HK-2 (cell line): ENCODE measurements around the gene VPS45.
A peak's percentile ranks its signal among the peaks of the same experiment; 100 is the strongest.
"Not testable (repeated sequence)": the region's sequence is repeated elsewhere in the genome, so short reads cannot be mapped to it uniquely, and the experiment has no call there.

ENCODE experiments used
- DNase-seq: peaks from one replicate; pipeline ENCODE4 v3.0.0-alpha.2; 2018; ENCODE audit not compliant: unreplicated experiment

The VPS45 gene, protein sequence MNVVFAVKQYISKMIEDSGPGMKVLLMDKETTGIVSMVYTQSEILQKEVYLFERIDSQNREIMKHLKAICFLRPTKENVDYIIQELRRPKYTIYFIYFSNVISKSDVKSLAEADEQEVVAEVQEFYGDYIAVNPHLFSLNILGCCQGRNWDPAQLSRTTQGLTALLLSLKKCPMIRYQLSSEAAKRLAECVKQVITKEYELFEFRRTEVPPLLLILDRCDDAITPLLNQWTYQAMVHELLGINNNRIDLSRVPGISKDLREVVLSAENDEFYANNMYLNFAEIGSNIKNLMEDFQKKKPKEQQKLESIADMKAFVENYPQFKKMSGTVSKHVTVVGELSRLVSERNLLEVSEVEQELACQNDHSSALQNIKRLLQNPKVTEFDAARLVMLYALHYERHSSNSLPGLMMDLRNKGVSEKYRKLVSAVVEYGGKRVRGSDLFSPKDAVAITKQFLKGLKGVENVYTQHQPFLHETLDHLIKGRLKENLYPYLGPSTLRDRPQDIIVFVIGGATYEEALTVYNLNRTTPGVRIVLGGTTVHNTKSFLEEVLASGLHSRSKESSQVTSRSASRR

DNA sequence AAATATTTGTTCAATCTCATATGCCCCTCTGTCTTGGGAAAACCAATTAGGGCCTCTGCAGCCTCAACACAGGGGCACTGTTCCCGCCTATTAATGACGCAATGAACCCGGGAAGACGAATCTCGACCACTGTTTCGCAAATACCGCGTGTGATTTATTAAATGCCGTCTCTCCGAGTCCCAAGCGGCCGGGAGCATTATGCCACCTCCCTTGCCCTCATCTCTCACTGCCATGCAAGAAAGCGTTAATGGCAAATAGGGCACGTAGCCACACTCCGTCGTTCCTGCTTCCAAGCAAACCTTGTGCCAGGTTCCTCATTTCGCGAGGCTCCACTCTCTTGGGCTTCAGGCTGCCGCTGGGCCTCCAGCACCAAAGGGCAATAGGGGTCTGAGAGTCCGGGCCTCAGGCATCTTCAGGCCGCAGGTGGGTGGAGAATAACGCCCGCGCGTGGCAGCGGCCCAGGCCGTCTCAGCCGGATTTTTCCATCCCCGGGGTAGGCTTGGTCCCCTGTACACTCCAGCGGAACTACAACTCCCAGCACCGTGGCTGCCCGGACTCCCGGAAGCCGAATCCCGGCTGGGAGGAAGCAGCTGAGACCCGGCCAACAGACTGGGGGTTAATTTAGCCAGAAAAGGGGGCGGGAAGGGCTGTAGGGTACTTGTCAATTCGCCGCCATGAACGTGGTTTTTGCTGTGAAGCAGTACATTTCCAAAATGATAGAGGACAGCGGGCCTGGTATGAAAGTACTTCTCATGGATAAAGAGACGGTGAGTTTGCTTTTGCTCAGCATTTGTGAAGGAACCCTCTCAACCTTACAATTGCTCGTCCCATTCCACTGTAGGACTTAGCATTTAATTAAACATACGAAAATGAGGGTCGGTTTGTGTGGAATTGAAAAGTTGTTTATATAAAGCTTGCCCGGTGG, at the start of gene VPS45:
TSS of gene VPS45 (plus strand) at position 593 of the 925 bp plus-strand sequence. CDS start at position 675, 82 bp downstream.
- DNase-seq = peak; percentile 90

DNA sequence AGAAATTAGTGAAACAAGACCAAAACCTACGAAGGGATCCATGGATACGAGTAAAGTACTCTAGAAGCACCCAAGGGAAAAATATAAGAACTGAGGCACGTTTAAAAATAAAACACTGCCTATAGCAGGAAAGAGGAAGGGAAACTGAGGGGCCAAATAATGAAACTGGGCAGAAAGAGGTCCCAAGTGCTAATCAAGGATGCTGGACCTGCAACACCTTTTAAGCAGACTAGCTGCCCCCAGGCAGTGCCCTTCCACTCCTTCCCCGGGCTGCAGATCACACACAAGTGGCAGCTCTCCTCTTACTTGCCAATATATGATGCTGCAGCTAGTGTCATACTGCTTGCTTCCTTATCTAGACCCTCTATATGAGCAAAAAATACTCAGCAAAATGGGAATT, 49.4 kb upstream of the VPS45 start:
- DNase-seq = no peak

DNA sequence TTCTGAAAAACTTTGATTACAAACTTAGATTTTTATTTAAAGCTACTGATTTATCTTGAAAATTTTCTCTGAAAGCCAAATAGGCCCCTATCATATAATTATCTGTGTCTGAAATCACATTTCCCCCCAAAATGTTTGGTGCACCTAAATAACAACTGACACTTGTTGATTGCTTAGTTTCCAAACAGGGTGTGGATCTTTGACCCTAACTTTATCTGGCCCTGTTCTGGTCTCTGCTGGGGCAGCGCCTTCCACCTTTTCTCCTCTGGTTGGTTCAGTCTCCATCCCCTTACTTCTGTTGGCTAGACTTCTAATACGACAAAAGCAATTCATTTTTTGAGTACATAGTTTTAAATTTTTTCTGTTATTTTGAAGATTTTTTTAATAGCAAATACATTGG, 46.9 kb upstream of the VPS45 start:
- DNase-seq = no peak

DNA sequence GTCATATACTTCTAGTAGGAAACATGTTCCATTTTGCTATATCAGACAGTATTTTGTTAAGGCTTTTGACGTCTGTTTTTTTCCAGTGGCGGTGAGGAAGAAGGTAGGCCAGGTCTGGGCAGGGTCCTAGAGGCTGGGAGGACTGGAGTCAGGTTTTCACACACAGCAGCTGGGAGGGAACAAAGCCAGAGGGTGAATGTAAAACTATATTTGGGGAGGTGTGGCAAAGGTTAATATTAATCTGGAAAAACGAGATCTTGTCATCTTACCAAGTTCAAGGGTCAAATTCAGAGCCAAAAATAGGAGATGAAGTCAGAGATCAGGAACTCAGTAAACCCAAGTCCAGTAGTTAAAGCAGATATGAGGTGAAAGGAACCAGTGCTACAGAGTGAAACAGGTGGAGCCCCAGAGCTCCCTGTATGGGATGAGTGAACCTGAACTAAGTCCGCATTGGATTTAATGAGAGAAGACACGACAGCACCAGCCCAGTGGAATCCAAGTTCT, 46.3 kb upstream of the VPS45 start:
- no peak for DNase-seq

DNA sequence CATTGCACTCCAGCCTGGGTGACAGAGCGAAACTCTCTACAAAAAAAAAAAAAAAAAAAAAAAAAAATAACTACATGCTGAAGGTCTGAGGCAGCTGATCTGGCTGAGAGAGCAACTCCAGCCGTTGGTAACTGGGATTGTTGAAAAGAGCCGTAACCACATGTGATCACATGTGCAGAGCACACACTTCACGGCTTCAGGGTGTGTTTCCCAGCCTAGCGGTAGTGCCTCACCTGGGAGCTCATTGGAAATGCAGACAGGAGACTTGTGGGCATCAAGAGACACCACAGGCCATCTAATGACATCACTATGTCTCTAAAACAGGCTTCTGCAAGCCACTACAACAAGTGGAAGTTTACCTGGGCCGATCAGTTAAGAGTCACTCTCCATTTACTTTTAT, 45.2 kb upstream of the VPS45 start:
- no peak for DNase-seq

DNA sequence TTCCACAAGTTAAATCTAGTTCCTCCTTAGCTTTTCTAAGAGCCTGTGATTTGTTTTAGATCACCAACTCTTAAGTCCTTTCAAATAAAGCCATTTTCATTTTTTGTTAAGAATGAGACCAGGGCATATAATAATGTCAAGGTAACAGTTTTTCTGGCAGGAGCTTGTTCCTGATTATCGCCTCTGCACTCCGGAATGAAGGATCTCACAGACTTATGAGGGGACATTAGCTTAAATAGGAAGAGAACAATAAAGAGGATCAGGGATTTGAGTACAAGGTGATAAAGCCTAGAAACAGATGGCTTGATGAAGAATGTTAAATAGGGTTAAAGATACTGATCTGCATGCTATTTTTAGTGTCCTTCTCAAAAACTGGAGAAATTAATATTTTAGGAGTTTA, 43.4 kb upstream of the VPS45 start:
- no peak for DNase-seq

DNA sequence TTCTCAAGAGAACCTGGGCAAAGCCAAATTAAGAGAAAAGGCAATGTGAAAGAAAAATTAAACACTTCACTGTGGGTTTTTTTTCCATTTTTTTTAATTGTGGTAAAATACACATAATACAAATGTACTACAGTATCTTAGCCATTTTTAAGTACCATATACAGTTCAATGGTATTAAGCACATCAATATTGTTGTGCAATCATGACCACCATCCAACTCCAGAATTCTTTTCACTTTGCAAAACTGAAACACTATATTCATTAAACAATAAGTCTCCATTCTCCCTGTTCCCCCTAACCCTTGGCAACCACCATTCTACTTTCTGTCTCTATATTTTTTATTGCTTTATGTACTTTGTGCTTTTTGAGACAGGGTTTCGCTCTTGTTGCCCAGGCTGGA, 39.3 kb upstream of the VPS45 start:
- no peak for DNase-seq

DNA sequence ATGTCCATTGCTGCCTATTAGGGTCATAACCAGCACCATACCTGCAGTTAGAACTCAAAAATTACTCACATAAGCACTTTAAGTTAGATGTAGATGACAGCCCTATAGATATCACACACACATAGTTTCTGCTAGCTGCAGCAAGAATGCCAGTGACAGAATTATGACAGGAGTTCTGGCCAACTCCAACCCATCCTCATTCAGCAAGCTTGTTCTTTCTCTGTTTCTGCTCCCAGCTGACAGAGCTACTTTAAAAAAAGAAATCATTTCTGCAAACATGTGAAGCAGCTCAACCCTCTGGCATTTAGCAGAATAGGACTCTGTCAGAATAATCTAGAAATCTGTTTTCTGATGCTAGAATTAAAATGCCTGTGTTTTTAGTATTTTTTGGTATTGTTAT, 33.2 kb upstream of the VPS45 start:
- DNase-seq = no peak

DNA sequence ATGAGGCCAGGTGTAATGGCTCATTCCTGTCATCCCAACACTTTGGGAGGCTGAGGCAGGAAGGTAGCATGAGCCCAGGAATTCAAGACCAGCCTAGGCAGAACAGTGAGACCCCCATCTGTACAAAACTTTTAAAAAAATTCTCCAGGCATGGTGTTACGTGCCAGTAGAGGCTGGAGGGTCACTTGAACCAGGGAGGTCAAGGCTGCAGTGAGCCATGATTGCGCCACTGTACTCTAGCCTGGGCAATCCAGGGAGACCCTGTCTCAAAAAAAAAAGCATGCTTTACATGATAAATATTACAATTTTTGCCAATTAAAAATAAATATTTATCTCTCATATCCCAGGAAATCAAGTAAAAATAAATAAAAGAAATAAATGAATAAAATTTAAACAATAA, 17.6 kb upstream of the VPS45 start:
- no peak for DNase-seq

DNA sequence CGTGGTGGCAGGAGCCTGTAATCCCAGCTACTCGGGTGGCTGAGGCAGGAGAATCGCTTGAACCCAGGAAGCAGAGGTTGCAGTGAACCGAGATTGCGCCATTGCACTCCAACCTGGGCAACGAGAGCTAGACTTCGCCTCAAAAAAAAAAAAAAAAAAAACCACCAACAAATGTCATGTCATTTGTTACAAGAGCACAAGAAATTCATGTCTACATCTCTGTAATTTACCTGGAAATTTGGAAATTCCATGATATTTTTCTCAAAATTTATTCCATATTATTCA, 16.5 kb upstream of the VPS45 start:
- DNase-seq = no peak

DNA sequence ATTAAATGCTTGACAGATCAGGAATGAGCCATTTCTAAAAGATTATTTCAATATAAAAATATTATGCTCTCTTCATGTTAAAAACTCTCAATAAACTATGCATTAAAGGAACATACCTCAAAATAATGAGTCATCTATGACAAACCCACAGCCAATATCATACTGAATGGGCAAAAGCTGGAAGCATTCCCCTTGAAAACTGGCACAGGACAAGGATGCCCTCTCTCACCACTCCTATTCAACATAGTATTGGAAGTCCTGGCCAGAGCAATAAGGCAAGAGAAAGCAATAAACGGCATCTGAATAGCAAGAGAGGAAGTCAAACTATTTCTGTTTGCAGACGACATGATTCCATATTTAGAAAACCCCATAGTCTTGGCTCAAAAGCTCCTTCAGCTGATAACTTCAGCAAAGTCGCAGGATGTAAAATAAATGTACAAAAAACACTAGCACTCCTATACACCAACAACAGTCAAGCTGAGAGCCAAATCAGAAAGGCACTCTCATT, 15.6 kb upstream of the VPS45 start:
- not testable (repeated sequence) for DNase-seq

DNA sequence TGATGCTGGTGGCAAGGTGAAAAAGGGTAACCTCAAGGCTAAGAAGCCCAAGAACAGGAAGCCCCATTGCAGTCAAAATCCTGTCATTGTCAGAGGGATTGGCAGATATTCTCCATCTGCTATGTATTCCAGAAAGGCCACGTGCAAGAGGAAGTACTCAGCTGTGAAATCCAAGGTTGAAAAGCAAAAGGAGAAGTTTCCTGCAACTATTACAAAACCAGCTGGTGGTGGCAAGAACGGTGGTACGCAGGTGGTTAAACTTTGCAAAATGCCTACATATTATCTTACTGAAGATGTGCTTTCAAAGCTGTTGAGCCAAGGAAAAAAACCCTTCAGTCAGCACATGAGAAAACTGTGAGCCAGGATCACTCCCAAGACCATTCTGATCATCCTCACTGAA, 13.7 kb upstream of the VPS45 start:
- no peak for DNase-seq

DNA sequence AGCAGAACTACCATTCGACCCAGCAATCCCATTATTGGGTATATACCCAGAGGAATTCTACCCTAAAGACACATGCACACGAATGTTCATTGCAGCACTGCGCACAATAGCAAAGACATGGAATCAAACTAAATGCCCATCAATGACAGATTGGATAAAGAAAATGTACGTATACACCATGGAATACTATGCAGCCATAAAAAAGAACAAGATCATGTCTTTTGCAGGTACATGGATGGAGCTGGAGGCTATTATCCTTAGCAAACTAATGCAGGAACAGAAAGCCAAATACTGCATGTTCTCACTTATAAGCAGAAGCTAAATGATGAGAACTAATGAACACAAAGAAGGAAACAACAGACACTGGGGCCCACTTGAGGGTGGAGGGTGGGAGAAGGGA, 12.1 kb upstream of the VPS45 start:
- not testable (repeated sequence) for DNase-seq

DNA sequence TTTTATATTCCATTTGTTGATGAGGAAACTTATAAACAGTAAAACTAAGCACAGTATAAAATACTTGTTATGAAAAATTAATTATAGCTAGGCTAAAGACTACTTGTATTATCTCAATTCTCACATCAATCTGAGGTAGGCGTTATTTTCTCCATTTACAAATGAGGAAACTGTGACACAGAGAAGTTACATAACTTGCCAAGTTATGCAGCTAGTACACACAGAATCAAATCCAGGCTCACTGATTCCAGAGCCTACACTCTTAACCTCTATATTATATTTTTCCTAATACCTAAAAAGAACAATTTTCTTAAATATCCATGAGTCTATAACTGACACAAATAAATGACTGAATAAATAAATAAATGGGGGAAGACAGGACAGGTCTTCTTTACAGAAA, 11.2 kb upstream of the VPS45 start:
- DNase-seq = no peak

DNA sequence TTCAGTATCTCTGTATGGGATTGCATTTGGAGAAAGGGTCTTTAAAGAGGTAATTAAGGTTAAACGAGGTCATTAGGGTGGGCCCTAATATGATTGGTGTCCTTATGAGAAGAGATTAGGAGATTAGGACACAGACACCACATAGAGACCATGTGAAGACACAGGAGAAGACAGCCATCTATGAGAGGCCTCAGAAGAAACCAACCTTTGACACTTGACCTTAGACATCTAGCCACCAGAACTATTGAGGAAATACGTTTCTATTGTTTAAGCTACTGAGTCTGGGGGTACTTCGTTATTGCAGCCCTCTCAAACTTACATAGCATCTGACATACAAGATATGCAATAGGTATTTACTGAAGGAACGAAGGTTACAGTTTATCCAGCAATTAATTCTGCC, 7.3 kb upstream of the VPS45 start:
- DNase-seq = no peak

DNA sequence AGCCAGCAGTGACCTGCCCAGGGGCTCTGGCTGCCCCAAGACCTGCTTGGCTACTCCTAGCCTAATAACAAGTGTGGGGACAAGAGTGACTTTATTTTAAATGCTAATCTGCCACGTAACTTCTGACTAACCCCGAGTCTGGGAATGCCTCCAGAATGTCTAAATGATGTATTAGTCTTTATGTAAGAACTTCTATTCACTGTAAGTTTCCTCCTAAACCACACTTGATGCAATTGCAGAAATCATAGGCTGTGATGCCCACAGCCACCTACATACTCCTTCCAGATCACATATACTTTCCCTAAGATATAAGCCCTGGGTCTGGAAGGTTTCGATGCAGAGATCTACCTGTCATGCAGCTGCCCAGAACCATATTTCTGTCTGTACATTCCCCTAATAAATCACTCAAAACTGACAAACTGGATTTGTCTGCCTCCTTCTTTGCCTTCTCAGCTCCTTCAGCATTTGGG, 5.9 kb upstream of the VPS45 start:
- DNase-seq = no peak

DNA sequence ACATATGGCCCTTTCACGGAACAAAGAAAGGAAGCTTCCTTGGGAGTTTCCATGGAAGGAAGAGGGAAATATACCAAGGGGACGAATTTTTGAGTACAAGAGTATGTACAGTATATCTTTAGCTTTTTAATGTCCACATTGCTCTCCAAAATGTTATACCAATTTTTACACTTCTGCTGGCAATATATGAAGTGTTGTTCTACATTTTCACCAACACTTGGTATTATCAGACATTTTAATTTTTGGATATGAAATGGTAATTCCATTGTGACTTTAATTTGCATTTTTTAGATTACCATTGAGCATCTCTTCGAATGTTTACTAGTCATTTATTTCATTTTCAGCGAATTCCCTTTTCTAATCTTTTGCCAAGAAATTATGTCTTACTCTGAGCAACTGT, 5.5 kb upstream of the VPS45 start:
- no peak for DNase-seq

DNA sequence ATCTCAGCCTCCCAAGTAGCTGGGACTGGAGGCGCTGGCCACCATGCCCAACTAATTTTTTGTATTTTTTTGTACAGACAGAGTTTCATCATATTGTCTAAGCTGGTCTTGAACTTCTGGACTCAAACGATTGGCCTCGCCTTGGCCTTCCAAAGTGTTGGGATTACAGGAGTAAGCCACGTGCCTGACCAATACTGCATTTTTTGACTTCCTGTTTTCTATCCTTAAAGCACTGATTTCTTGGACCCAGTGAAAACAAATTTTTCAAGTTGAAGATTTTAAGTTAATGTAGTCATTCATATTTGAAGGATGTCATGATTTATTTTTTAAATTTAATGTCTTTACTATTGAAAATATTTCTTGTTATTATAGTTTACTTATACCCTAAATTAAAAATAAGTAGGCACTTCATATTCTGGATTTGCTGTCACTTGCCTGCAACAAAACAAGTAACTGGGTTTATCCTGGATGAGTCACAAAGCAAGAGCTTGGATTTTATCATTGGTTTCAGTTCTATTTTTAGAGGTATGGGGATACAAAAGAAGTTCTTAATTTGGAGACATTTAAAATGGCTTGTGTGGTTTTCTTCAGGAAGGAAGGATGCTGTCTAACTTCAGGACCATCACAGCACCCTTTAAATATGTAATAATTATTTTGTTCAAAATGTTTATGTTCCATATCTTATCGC, 2.2 kb upstream of the VPS45 start:
- no peak for DNase-seq

DNA sequence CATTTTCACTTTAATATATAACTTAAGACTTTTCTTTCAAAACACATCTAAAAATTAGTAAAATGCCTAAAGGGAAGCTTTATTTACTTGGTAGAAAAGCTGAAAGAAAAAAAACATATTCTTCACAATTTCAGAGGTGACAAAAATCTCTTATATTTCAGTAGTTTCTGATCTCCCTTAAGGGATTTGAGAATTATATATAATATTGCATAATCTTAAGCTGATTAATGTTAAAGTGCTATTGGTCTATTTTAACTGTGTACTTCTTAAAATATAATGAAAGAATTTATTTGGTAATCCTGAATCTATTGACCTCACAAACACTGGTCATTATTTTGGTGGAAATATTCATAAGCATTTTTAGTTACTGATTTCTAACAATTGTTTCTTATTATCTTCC, 1.2 kb upstream of the VPS45 start:
- DNase-seq = no peak

DNA sequence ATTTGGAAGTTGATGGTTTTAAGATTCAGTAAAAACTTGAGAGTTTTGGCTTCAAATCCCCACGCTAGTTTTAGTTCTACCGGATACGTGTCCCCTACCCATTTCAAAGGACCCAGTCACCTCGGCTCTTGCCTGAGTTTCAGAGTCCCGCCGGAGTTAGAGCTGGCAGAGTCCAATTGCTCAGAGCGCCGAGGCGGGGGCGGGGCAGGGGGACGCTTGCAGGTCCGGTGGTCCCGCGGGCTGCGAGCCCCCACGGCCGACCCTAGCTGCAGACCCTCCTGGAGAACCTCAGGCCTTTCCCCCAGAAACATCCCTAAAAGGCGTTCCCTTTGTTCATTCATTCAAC, 765 bp upstream of the VPS45 start:
- no peak for DNase-seq

DNA sequence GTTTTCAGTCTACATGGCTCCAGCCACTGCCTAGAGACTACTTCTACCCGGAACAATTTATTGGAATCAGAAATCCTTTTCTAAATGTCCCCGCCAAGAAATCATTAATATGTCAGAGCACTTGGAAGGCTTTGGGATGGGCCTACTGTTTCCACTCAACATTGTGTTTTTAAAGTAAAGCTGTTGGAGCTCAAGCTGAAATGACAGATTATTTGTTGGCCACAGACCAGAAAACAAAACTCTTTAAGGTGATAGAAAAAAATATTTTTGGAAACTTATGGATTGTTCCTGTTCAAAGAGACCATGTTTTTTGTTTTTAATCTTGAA, 496 bp downstream of the VPS45 start:
- no peak for DNase-seq

DNA sequence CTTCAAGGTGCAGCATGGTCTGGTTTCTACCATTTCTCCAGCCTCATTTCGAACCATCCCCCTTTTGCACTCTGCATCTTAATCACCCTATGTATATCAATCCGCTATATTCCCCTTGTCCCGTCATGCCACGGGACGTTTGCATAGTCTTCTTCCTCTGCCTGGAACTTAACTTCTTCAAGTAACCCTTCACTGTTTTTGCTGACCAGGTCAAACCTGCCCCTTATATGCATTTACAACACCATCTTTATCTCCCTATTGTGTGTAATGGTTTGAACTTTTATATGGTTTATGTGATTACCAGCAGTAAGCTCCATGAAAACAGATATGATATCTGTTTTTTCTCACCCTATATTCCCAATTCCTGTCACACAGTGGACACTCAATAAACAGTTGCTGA, 2.3 kb downstream of the VPS45 start:
- DNase-seq = no peak
